H1 (cell line): ENCODE data around the gene ATP1A1.

Experiments used
- BACH1 ChIP-seq: IDR thresholded peaks from 2 replicates; pipeline ENCODE4 v1.6.1; 2012; ENCODE audit warnings: low read length, improper control_type of control experiment
- CREB1 ChIP-seq: IDR thresholded peaks from 2 replicates; pipeline ENCODE4 v1.6.1; 2012; ENCODE audit warnings: inconsistent platforms
- EP300 ChIP-seq, 2 experiments: IDR thresholded peaks; 1 replicate in 1 of 2; 2 replicates in 1 of 2; pipeline ENCODE4 v1.6.1; 2011 to 2012; ENCODE audit warnings: low read depth in 2 of 2, low read length in 2 of 2, mild to moderate bottlenecking in 2 of 2, borderline replicate concordance in 1 of 2, inconsistent platforms in 1 of 2, moderate library complexity in 1 of 2
- EZH2 ChIP-seq: fragments of 200-600 bp; sonication (generic); IDR thresholded peaks from 2 replicates; pipeline ENCODE4 v1.7.1; 2012; ENCODE audit warnings: low read depth, mild to moderate bottlenecking, moderate library complexity, low read length, inconsistent platforms; ENCODE audit not compliant: severe bottlenecking
- JUND ChIP-seq: IDR thresholded peaks from 2 replicates; pipeline ENCODE4 v1.6.1; 2011; ENCODE audit warnings: mild to moderate bottlenecking, improper control_type of control experiment, low read length
- KDM5A ChIP-seq: fragments of 200-600 bp; IDR thresholded peaks from 2 replicates; pipeline ENCODE4 v1.7.1; 2012; ENCODE audit warnings: mild to moderate bottlenecking, low read length, inconsistent platforms, mixed read lengths
- POLR2A ChIP-seq, 2 experiments: IDR thresholded peaks; 1 replicate in 1 of 2; 2 replicates in 1 of 2; pipeline ENCODE4 v1.6.1; 2011; ENCODE audit warnings: low read depth in 2 of 2, low read length in 2 of 2, mild to moderate bottlenecking in 2 of 2; ENCODE audit errors: control extremely low read depth in 1 of 2
- POLR2AphosphoS5 ChIP-seq: IDR thresholded peaks from 2 replicates; pipeline ENCODE4 v1.6.1; 2011; ENCODE audit warnings: low read depth, low read length
- SP2 ChIP-seq: IDR thresholded peaks from 2 replicates; pipeline ENCODE4 v1.6.1; 2012; ENCODE audit warnings: mild to moderate bottlenecking, low read length, inconsistent platforms
- TBP ChIP-seq: IDR thresholded peaks from 2 replicates; pipeline ENCODE4 v1.6.1; 2011; ENCODE audit warnings: low read depth, low read length, improper control_type of control experiment
- TF ChIP-seq, protein P1 (sequence below): IDR thresholded peaks from 2 replicates; pipeline ENCODE4 v1.6.1; 2012; ENCODE audit warnings: low read length, inconsistent platforms
- TF ChIP-seq, protein P2 (sequence below), 3 experiments: IDR thresholded peaks; 1 replicate in 2 of 3; 2 replicates in 1 of 3; pipeline versions ENCODE4 v1.5.1 to v1.6.1; 2011; ENCODE audit warnings: low read length in 3 of 3, mild to moderate bottlenecking in 3 of 3, inconsistent platforms in 2 of 3, low read depth in 1 of 3, moderate library complexity in 1 of 3; ENCODE audit not compliant: insufficient read depth in 1 of 3; ENCODE audit errors: control extremely low read depth in 1 of 3
- TF ChIP-seq, protein P3 (sequence below): IDR thresholded peaks from 2 replicates; pipeline ENCODE4 v1.6.1; 2012; ENCODE audit warnings: inconsistent platforms
- TF ChIP-seq, protein P4 (sequence below): IDR thresholded peaks from 2 replicates; pipeline ENCODE4 v1.6.1; 2011; ENCODE audit warnings: low read length, improper control_type of control experiment

DNA sequence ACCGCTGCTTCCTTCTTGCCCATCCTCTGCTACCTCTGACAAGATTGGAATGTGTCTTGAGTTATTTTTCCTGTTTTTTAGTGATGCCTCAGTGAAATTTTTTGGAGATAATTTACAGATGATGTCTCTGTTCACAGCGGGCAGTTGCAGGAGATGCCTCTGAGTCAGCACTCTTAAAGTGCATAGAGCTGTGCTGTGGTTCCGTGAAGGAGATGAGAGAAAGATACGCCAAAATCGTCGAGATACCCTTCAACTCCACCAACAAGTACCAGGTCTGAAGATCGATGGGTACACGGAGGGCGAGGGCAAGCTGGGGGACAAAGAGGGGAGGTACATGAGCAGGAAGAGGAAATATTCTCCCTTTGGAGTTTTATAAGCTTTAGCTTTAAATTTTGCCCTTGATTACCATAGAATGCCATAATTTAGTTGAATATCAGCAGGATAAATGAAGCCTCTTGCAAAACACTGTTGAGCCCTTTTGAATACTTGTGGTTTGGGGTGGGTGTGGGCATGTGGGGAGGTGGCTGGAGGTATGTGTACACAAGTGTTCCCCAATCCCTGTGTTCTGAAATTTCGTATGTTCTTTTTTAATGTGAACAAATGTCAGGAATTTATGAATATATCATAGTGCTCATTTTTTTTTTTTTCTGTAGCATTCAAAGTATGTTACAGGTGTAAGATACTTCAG is 19.8 kb downstream of the ATP1A1 start:
- TF ChIP-seq EP300 (IDR thresholded peaks at IDR 0.05; ENCODE audit: borderline replicate concordance in 1 of 2, low read depth in 2 of 2, low read length in 2 of 2): no peak
- no peak for TF ChIP-seq SP2
- TF ChIP-seq, protein P1, sequence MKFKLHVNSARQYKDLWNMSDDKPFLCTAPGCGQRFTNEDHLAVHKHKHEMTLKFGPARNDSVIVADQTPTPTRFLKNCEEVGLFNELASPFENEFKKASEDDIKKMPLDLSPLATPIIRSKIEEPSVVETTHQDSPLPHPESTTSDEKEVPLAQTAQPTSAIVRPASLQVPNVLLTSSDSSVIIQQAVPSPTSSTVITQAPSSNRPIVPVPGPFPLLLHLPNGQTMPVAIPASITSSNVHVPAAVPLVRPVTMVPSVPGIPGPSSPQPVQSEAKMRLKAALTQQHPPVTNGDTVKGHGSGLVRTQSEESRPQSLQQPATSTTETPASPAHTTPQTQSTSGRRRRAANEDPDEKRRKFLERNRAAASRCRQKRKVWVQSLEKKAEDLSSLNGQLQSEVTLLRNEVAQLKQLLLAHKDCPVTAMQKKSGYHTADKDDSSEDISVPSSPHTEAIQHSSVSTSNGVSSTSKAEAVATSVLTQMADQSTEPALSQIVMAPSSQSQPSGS: no peak
- TF ChIP-seq, protein P2, sequence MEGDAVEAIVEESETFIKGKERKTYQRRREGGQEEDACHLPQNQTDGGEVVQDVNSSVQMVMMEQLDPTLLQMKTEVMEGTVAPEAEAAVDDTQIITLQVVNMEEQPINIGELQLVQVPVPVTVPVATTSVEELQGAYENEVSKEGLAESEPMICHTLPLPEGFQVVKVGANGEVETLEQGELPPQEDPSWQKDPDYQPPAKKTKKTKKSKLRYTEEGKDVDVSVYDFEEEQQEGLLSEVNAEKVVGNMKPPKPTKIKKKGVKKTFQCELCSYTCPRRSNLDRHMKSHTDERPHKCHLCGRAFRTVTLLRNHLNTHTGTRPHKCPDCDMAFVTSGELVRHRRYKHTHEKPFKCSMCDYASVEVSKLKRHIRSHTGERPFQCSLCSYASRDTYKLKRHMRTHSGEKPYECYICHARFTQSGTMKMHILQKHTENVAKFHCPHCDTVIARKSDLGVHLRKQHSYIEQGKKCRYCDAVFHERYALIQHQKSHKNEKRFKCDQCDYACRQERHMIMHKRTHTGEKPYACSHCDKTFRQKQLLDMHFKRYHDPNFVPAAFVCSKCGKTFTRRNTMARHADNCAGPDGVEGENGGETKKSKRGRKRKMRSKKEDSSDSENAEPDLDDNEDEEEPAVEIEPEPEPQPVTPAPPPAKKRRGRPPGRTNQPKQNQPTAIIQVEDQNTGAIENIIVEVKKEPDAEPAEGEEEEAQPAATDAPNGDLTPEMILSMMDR (IDR thresholded peaks at IDR 0.05; ENCODE audit: control extremely low read depth in 1 of 3, insufficient read depth in 1 of 3, low read depth in 1 of 3, low read length in 3 of 3): no peak
- no peak for TF ChIP-seq POLR2A (IDR thresholded peaks at IDR 0.05; ENCODE audit: control extremely low read depth in 1 of 2, low read depth in 2 of 2, low read length in 2 of 2)
- TF ChIP-seq, protein P3, sequence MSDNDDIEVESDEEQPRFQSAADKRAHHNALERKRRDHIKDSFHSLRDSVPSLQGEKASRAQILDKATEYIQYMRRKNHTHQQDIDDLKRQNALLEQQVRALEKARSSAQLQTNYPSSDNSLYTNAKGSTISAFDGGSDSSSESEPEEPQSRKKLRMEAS: no peak
- TF ChIP-seq JUND: no peak
- TF ChIP-seq, protein P4, sequence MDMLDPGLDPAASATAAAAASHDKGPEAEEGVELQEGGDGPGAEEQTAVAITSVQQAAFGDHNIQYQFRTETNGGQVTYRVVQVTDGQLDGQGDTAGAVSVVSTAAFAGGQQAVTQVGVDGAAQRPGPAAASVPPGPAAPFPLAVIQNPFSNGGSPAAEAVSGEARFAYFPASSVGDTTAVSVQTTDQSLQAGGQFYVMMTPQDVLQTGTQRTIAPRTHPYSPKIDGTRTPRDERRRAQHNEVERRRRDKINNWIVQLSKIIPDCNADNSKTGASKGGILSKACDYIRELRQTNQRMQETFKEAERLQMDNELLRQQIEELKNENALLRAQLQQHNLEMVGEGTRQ: no peak
- TF ChIP-seq EZH2: no peak
- no peak for TF ChIP-seq TBP
- TF ChIP-seq POLR2AphosphoS5: no peak
- TF ChIP-seq BACH1: no peak
- TF ChIP-seq KDM5A: no peak
- TF ChIP-seq CREB1: no peak
